ENCODE data around the gene LRP11.

LRP11 gene

DNA sequence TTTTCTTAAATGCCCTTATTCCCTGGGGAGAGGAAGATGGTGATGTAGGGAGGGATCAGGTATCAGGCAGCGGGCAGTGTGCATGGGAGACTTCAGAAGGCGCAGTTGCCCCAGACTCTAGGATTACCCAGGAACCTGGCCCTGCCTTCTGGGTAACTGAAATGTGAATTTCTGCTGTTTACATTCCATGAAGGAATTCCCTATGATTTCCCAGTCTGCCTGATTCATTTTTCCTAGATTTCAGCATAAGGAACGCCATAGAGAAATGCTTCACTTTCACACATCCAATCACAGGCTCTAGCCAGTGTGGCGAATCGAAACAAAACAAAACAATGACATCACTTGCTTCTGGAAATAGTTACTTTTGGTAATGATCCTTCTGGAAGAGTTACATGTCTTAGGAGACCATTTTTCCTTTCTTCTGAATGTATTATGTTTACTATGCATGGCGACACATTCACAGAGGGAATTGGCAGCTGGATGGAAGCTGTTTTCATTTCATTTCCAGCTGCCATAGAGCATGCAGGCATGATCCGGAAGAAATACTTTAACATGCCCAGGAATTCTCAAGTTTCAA is 33.3 kb downstream of the LRP11 start:
- TF ChIP-seq, protein P1, sequence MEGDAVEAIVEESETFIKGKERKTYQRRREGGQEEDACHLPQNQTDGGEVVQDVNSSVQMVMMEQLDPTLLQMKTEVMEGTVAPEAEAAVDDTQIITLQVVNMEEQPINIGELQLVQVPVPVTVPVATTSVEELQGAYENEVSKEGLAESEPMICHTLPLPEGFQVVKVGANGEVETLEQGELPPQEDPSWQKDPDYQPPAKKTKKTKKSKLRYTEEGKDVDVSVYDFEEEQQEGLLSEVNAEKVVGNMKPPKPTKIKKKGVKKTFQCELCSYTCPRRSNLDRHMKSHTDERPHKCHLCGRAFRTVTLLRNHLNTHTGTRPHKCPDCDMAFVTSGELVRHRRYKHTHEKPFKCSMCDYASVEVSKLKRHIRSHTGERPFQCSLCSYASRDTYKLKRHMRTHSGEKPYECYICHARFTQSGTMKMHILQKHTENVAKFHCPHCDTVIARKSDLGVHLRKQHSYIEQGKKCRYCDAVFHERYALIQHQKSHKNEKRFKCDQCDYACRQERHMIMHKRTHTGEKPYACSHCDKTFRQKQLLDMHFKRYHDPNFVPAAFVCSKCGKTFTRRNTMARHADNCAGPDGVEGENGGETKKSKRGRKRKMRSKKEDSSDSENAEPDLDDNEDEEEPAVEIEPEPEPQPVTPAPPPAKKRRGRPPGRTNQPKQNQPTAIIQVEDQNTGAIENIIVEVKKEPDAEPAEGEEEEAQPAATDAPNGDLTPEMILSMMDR (IDR thresholded peaks at IDR 0.05): no peak

GRCh38 chr6:149825292-149825691 is 38.9 kb downstream of the LRP11 start:
- TF ChIP-seq, protein P1 (IDR thresholded peaks at IDR 0.05): no peak

GRCh38 chr6:149823013-149823412 is 41.1 kb downstream of the LRP11 start:
- TF ChIP-seq, protein P1 (IDR thresholded peaks at IDR 0.05): no peak

DNA sequence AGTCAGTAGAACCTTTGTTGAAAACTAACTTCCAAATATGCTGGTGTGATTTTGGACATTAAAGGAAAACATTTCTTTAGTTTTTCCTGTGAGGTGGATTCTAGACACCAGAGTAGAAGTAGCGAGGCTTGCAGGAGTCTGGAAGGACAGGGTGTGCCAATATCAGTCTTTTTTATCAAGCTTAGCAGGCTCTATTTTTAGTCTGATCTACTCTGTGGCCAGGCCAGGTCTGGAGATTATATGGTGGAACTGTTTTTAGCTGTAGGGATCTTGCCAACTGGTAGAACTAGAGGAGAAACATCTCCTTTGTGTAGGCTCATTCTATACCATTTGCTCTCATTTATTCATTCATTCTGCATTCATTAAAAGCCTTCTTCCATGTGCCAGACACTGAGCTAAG is 42.7 kb downstream of the LRP11 start:
- TF ChIP-seq, protein P1 (IDR thresholded peaks at IDR 0.05): no peak

DNA sequence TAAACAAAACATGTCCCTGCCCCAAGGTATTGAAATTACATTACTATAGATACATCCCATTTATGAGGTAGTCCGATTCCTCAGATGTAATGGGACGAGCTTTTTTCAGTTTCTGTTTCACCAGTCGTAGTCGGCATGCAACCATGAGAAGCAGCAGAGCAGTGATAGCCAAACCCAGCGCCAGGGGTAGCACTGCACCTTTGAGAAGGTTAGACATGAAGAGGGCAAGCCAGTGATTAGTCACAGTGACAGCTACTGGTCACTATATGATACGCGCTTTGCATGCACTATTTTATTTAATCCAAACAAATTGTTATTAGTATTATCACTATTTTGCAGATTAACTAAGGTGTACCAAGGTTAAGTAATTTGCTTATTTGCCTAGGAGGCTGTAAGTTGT is 43.7 kb downstream of the LRP11 start:
- TF ChIP-seq, protein P1 (IDR thresholded peaks at IDR 0.05): no peak

DNA sequence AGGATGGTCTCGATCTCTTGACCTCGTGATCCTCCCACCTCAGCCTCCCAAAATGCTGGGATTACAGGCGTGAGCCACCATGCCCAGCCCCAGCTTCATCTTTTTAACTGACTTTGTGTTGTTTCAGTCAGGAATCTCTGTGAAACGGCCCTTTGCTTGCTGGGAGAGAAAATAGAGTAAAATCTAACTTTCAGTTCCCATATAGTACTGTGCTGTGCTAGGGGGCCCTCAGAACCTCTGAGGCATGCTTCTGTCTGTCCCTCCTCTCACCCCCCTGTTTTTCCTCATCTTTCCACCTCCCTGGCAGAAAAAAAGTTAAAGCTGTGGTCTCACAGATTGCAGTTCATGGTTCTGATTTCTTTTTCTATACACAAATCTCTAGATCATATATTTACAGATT is 48.4 kb downstream of the LRP11 start:
- TF ChIP-seq, protein P1 (IDR thresholded peaks at IDR 0.05): no peak

- TF ChIP-seq, protein P1 (IDR thresholded peaks at IDR 0.05): no peak
Observed at GRCh38 chr6:149813351-149813750, 50.8 kb downstream of the LRP11 start.

GRCh38 chr6:149809798-149810197 is 54.4 kb downstream of the LRP11 start:
- TF ChIP-seq, protein P1 (IDR thresholded peaks at IDR 0.05): no peak
